ENCODE results near the gene CASP8.
"Not testable (repeated sequence)": the region's sequence is repeated elsewhere in the genome, so short reads cannot be mapped to it uniquely, and the experiment has no call there.

Gene CASP8

GRCh38 chr2:201270293-201271001, 10.1 kb downstream of the CASP8 start:
- no peak for DNase-seq (ENCODE audit: low spot score)

- no peak for DNase-seq (ENCODE audit: low spot score)
Measured at GRCh38 chr2:201271917-201272316, 11.6 kb downstream of the CASP8 start.

- DNase-seq (ENCODE audit: low spot score), result no peak
Measured at GRCh38 chr2:201273330-201273983, 13.1 kb downstream of the CASP8 start.

GRCh38 chr2:201275069-201275468, 14.7 kb downstream of the CASP8 start:
- DNase-seq (ENCODE audit: low spot score), result no peak

GRCh38 chr2:201275990-201276389, 15.7 kb downstream of the CASP8 start:
- DNase-seq (ENCODE audit: low spot score), result no peak

- no peak for DNase-seq (ENCODE audit: low spot score)
Measured at GRCh38 chr2:201276511-201276910, 16.2 kb downstream of the CASP8 start.

- DNase-seq (ENCODE audit: low spot score), result no peak
Measured at GRCh38 chr2:201279079-201279478, 18.7 kb downstream of the CASP8 start.

GRCh38 chr2:201280191-201281040, 20.1 kb downstream of the CASP8 start:
- no peak for DNase-seq (ENCODE audit: low spot score)

- no peak for DNase-seq (ENCODE audit: low spot score)
Measured at GRCh38 chr2:201285499-201285898, 25.2 kb downstream of the CASP8 start.

- DNase-seq (ENCODE audit: low spot score), result not testable (repeated sequence)
Measured at GRCh38 chr2:201290457-201291148, 30.3 kb downstream of the CASP8 start.

- no peak for DNase-seq (ENCODE audit: low spot score)
Measured at GRCh38 chr2:201298462-201299052, 38.2 kb downstream of the CASP8 start.

GRCh38 chr2:201299929-201300328, 39.6 kb downstream of the CASP8 start:
- DNase-seq (ENCODE audit: low spot score), result not testable (repeated sequence)

- DNase-seq (ENCODE audit: low spot score), result no peak
Measured at GRCh38 chr2:201307876-201308275, 47.5 kb downstream of the CASP8 start.

- no peak for DNase-seq (ENCODE audit: low spot score)
Measured at GRCh38 chr2:201308914-201309313, 48.6 kb downstream of the CASP8 start.

- DNase-seq (ENCODE audit: low spot score), result no peak
Measured at GRCh38 chr2:201313362-201313761, 53.0 kb downstream of the CASP8 start.

GRCh38 chr2:201319511-201319910, 59.2 kb downstream of the CASP8 start:
- DNase-seq (ENCODE audit: low spot score), result no peak

GRCh38 chr2:201320257-201320656, 59.9 kb downstream of the CASP8 start:
- no peak for DNase-seq (ENCODE audit: low spot score)

GRCh38 chr2:201320701-201321100, 60.4 kb downstream of the CASP8 start:
- no peak for DNase-seq (ENCODE audit: low spot score)

- DNase-seq (ENCODE audit: low spot score), result no peak
Measured at GRCh38 chr2:201322772-201323171, 62.4 kb downstream of the CASP8 start.

GRCh38 chr2:201327678-201328077, 67.3 kb downstream of the CASP8 start:
- no peak for DNase-seq (ENCODE audit: low spot score)

GRCh38 chr2:201329409-201329808, 69.1 kb downstream of the CASP8 start:
- no peak for DNase-seq (ENCODE audit: low spot score)

Measured in LoVo (cell line).